Right ventricle myocardium inferior (tissue), 1 donor: Measurements from ENCODE around the gene TNFRSF21. TPM values are rescaled to one million over a fixed set of nuclear protein-coding genes. Genes with fewer than 3 reads are reported as not detected.
A peak's percentile ranks its signal among the peaks of the same experiment; 100 is the strongest.

Experiments used
- ATAC-seq: fragments of 200-7000 bp; cut with Tn5 transposase; one replicate; pipeline ENCODE4 v1.9.1; 2020; ENCODE audit warnings: mild to moderate bottlenecking, moderate library complexity
- DNase-seq: peaks from one replicate; pipeline ENCODE4 v3.0.0; 2021; ENCODE audit errors: missing footprints
- intact Hi-C: fragments of 100-400 bp; cut with DNase I; formaldehyde crosslinking; loops from one replicate; pipeline ENCODE4 v1.11.0; 2022
- total RNA-seq: library from RNA; stranded (reverse); fragmentation: NEBNext Ultra II Directional; extraction: Animal tissue kit (Norgen Biotek cat#: 25700); gene quantifications from one replicate; pipeline ENCODE4 v1.2.1, GENCODE V29; 2021
- donor health status: DM: no; HTN: yes; CAD: no; lungs with severe emphysema.

Gene TNFRSF21
- total RNA-seq, 1 donor from 2014 or later: 15.3 TPM

DNA sequence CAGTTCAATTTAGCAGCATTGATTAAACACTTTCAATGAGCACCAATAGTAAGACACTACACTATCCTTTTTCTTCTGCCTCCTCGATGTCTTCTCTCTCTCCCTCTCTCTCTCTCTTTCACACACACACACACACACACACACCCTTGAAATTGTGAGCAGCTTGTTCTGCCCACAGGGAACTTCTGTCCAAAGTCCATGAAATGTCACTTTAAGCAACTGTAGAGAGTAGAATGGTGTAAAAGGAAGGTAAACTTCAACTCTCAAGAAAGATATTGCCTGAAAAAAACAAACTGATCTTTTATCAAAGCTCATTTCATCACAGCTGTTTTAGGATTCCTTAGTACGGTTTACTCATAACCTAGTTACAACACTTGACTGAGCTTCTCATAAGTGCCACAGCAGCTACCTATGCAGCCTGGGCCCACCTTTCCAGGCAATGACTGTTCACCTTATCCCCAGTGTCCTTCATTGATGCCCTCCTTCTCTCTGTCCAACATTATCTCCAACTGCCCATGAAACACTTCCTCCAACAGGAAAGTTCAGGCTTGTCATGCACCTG, 107.0 kb downstream of the TNFRSF21 start:
- DNase-seq (no peak), ATAC-seq (no peak)
- intact Hi-C loops: no loop called here

DNA sequence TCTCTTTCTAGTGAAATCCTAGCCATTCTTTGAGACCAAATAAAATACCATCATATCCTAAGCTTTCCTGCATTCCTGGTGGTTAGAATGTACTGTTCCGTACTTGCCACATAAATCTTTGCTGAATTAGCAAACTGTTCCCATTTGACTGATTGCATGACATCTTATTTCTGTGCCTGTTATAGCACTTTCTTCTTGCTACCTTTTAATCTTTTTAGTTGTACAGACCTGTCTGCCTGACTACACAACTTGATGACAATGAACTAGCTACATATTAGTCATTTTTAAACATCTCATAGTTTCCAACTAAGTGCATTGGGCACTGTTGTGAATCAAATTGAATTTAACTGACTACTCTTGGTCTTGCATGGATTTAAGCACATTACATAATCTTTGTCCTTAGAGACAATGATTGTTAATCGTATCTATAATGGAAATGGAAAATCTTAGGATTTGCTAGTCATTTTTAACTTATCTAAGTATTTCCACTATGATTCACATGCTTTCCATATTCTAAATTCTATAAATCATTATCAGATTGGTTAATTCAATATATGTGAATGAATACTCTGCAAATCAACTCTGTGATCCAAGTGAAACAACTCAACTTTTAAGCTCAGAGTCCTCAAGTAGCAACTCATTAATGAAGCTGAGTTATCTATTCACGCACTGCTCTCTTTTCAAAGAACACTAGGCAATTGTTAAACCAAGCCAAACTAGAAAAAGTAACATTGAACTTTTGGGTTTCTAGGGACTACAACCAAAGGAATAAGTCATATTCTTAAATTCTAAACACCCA, 109.0 kb downstream of the TNFRSF21 start:
- intact Hi-C loops: no loop called here
- DNase-seq (no peak), ATAC-seq (no peak)

DNA sequence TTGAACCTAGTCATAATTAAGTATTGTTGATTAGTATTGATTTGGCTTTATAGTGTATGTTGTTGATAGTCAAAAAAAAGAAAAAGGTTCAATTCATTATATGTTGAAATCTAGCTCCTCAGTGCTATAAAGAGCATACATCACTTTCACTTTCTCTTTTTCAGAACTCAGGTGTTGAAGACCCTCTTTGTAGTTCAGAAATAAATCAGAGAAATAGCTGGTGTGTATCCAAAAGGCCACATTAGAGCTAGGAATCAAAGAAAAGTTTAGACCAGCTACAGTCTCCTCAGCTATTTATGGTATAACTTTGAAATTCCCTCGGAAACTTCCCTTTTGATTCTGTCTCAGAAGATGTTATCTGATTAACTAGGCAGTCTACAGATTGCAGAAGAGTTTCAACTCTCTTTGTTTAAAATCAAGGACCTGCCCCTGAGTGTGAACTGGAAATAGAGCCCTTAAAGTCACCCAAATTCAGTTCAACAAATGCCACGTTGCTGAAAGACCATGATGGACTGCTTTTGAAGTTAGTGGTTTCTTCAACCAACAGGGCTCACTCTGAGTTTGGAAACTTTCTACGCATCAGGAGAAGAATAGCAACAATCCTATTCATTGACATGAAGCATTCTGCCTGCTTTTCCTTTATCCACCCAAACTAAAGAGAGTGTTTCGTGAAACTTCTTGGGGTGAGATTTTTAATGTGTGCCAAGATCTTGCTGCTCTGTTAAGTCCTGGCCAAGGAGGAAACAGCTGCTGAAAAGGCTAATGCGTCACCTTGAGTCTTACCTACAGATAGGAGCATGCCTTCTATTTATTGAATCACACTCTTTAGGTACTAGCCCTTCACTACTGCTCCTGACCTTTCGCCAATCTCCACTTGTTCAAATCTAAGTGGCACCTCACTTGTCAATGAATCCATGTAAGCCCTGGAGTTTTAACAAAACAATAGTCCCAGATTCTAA, 111.7 kb downstream of the TNFRSF21 start:
- no peak for DNase-seq
- ATAC-seq: no peak
- intact Hi-C loops: no loop called here

DNA sequence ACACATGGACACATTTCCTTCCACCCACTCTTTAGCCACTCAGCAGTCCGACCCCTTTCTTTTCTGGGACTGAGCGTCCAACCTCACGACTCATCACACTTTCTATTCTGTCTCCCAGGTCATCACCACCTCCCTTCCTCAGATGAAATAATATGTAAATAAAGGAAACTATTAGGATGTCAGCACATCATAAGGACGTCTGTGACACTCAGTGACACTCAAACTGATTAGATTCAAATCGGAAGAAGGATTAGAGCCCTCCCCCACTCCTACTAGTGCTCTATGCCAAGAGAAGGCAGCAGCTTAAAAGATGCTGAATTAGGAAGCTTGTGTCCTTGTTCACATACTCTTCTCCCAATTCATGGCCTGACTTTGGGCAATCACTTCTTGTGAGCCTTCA, 113.6 kb downstream of the TNFRSF21 start:
- intact Hi-C loops: no loop called here
- ATAC-seq (no peak), DNase-seq (no peak)

DNA sequence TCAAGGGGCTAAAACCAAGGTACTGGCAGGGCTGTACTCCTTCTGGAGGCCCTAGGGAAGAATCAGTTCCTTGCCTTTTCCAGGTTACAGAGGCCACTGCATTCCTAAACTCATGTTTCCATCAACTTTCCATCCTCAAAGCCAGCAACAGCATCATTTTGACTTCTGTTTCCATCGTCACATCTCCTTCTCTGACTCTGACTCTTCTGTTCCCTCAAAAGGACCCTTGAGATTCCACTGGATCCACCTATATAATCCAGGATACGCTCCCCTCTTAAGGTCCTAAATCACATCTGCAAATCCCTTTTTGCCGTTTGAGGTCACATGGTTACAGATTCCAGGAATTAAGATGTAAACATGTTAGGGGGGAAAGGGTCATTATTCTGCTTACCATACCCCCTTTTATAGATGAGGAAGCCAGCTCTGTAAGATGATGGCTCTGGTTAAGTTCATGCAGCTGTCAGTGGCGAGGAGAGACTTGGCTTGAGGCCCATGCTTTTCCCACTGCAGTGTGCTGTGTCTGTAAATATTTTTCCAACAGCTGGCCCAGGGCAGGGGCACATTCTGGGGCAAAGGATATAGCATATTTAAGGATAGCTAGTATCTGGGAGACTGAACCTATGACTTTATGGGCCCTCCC, 114.6 kb downstream of the TNFRSF21 start:
- peak; percentile 79 for ATAC-seq
- intact Hi-C loops: no loop called here
- peak; percentile 43 for DNase-seq

DNA sequence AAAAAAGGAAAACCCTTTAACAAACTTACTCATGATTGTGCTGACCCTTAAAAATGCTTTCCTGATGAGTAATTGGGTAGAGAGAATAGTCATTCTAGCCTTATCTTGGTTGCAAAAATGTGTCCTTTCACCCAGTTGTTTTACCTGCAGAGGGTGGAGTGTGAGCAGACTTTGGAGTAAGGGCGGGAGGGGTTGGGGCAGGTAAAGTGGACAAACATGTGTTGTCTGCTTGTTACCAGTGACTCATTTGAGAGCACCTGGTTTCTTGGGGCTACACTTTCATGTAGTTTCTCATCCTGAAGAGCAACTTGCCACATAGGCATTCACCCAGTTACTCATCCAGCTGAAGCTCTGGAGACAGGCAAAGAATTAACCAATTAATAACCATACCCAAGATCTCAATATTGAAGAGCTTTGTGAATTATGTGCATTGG, 121.1 kb downstream of the TNFRSF21 start:
- ATAC-seq: no peak
- no peak for DNase-seq
- intact Hi-C loops: no loop called here

DNA sequence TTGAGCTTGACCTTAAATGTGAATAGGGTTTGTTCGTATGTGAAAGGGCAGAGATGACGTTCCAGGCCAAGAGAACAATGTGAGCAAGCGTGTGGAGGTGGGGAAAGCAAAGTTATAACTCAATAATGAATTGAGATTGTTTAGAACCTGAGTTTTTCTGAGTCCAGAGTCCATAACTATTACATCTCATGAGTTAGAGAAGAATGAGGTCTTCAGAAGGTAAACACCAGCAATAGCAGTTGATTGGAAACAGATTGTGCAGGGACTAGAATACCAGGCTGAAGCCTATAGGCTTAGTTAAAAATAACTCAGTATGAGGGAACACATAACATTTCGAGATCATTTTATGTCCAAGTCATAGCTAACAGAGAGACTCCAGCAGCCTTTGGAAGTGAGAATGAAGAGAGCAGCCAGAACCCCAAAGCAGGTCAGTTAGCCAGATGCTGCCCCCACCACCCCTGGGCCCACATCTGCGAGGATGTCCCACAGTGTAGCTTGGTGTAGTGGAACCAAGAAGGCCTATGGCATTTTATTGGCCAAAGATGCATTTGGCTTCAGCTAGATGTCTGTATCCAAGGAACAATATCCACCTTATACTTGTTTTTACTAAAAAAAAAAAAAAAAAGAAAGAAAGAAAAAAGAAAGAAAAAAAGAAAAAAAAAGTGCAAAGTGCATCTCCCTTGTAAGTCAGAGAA, 121.7 kb downstream of the TNFRSF21 start:
- ATAC-seq (no peak), DNase-seq (no peak)
- intact Hi-C loops: no loop called here

DNA sequence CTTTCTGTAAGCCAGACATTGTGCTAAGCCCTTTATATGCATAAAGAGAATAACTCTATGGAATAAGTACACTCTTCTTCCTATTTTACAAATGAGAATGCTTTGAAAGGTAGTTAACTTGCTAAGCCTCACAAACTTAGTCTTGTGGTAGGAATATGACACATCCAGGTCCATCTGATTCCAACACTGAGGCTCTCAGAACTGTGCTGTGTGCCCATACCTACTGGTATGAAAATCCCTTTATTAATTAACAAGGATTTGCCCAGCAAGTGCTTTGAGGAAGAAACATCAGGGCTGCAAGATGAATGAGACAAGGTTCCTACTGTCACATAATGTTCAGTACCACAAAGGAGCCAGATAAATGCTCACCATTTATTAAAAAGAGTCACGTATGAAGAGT, 122.6 kb downstream of the TNFRSF21 start:
- DNase-seq (no peak), ATAC-seq (no peak)
- intact Hi-C loops: no loop called here

DNA sequence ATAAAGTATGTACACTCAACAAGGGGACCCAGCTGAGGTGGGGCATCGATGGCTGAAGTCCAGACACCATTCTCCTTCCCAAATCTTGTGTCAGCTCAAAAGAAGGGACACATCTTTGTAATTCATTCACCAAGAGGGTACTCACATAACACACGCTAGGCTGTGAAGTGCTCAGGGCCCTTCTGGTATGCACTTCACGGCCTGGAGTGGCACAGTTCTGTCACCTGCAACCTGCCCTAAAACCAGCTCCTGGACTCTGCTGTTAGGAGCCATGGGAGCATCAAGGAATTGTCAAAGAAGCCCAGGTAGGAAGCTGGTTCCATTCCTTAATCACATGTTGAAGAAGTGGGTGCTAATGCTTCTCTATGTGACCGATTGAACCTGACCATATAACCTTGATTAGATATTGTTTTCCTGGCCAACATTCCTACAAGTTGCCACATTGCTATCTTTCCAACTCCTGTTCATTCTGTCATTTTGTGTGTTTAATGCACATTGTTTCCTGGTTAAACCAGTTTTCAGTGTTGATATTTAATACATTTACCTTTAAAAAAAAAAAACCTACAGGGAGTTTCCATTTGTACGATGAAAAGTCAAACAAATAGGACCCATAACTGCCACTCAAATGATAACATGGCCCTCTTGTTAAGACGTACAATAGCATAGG, 127.3 kb downstream of the TNFRSF21 start:
- DNase-seq: no peak
- intact Hi-C loops: no loop called here
- no peak for ATAC-seq

DNA sequence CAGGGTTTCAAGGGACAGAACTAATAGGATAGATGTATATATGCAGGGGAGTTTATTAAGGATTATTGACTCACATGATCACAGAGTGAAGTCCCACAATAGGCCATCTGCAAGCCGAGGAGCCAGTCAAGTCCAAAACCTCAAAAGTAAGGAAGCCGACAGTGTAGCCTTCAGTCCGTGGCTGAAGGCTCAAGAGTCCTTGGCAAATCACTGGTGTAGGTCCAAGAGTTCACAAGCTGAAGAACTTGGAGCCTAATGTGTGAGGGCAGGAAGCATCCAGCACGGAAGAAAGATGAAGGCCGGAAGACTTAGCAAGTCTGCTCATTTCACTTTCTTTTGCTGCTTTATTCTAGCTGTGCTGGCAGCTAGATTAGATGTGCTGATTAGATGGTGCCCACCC, 128.0 kb downstream of the TNFRSF21 start:
- ATAC-seq (no peak), DNase-seq (no peak)
- intact Hi-C loops: no loop called here

Other genes starting within 250 kb of the TNFRSF21 start
- 10.0 TPM for gene CD2AP, start 167.9 kb upstream of the TNFRSF21 start, total RNA-seq